Heart left ventricle (tissue), 13 donors: ENCODE measurements around the gene PRKACA.

Source experiments
- CTCF ChIP-seq, 12 donors: fragments of 200-600 bp; sonication (generic) in 4 of 12; IDR thresholded peaks; one replicate each; pipeline versions ENCODE4 v1.5.0 to v1.8.0; 2018 to 2022; ENCODE audit warnings: antibody characterized with exemption in 12 of 12, mild to moderate bottlenecking in 5 of 12
- POLR2A ChIP-seq, 2 donors: fragments of 450-650 bp; IDR thresholded peaks; one replicate each; pipeline ENCODE4 v1.6.1; 2017; ENCODE audit warnings: antibody characterized with exemption in 2 of 2, mild to moderate bottlenecking in 2 of 2, moderate library complexity in 2 of 2
- donor health status: ischemic (EF 13 %, LVEDD 7.1; RV severe dilation, severe dysfunction).
- donor health status: DM: no; HTN: yes; CAD: no.
- donor health status: DM: no; HTN: no; CAD: no.
- donor health status: ischemic (EF 25% LVEDD 6.9; RV normal size, moderate dysfunction).
- donor health status: ischemic (EF 25% LVEDD 5.7; RV mildly dilated, moderate dysfunction).
- donor health status: ischemic (EF 35%, LVEDD 5.7; RV mildly dilated, moderate dysfunction).
- donor health status: nonischemic (EF 11% LVEDD 7.7; RV severe dilation, severe dysfunction).
- donor health status: DM: yes; HTN: yes; CAD: no.
- donor health status: PGD.
- donor health status: ischemic (EF 29% LVEDD 5.4; RV normal size, mild dysfunction).
- donor health status: nonischemic (EF 23%, LVEDD 6.1; RV moderate dilation, normal function).

- TF ChIP-seq CTCF (IDR thresholded peaks at IDR 0.05) (no peak), POLR2A (IDR thresholded peaks at IDR 0.05) (no peak)
Observed at GRCh38 chr19:14094854-14095253, 22.7 kb downstream of the PRKACA start.
